Pulmonary artery endothelial cell (primary cell): ENCODE results near the gene ONECUT3. TPM values are rescaled to one million over a fixed set of nuclear protein-coding genes. Genes with fewer than 3 reads are reported as not detected.
"Not testable (repeated sequence)": the region's sequence is repeated elsewhere in the genome, so short reads cannot be mapped to it uniquely, and the experiment has no call there.

Experiments used
- DNase-seq: peaks from one replicate; pipeline ENCODE4 v3.0.0-alpha.2; 2011; ENCODE audit warnings: low read depth, low spot score
- total RNA-seq: library from RNA; depleted of rRNA; stranded (reverse); fragments of >200 nt; gene quantifications from 2 replicates; pipeline ENCODE4 v1.2.3, GENCODE V29; 2014

ONECUT3 gene
- total RNA-seq: not detected in 2 replicates

DNA sequence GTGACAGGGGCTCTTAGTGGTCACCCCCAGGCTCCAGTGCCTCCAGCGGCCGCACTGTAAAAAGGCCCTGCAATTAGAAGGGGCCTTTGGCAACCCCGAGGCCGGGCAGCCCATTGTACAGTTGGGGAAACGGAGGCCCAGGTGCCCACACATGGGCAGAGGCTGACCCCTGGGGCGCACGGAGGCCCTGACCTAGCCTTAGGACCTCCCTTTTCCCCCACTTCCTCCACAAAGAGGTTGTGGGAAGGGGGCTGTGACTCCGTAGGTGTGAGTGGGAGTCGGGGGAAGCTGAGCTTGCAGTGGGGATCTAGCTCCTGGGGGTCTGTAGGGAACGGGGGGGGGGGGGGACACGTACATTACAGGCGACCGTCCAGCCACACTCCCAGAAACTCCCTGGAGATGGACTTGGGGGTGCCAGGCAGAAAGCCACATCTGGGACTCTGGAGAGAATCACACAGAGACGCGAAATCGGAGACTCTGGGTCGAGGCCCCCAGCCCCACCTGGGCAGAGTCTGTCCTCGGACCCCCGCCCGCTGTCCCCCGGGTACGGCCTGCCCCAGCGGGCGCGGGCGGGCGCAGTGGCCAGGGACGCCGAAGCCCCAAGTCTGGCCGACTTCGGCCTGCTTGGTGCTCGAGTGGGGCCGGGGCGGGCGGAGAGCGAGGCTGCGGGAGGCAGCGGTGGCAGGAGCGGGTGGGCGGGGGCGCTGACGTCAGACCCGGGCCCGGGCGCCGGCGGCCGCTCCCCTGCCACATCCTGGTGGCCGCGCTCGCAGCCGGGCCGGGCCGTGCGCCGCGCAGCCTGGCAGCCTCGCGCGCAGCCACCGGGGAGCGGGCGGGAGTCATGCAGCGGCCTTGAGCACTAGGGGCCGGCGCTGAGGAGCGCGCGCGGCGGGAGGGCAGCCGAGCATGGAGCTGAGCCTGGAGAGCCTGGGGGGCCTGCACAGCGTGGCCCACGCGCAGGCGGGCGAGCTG is at the start of gene ONECUT3:
Gene ONECUT3, plus strand, starts transcription at position 750 of the 972 bp plus-strand sequence. Its CDS starts 157 bp downstream, at position 907.
- DNase-seq: no peak

GRCh38 chr19:1704339-1704738 is 49.0 kb upstream of the ONECUT3 start:
- no peak for DNase-seq

DNA sequence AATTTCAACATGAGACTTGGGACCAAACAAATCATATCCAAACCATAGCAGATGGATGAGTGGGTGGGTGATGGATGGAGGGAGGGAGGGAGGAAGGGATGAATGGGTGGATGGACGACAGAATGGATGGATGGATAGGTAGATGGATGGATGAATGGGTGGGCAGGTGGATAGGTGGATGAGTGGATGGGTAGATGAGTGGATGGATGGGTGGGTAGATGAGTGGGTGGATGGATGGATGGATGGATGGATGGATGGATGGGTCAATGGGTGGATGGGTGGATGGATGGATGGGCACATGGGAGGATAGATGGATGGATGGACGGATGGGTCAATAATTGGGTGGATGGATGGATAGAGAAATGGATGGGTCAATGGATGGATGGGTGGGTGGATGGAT is 47.9 kb upstream of the ONECUT3 start:
- DNase-seq: no peak

GRCh38 chr19:1706646-1707045 is 46.7 kb upstream of the ONECUT3 start:
- DNase-seq: not testable (repeated sequence)

DNA sequence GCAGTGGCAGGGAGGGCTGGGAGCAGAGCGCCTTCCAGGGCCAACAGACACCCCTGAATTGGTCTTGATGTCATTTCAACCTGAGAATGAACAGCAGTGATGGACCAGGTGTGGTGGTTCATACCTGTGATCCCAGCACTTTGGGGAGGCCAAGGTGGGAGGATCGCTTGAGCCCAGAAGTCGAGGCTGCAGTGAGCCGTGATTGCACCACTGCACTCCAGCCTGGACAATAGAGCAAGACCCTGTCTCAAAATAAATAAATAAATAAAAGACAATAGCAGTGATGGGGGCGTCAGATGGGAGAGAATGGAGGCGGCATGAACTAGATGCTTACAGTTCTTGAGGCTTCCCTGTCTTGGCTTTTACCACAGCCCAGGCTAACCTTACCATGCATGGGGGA is 46.1 kb upstream of the ONECUT3 start:
- DNase-seq: no peak

- no peak for DNase-seq
Measured at GRCh38 chr19:1713170-1713569, 40.1 kb upstream of the ONECUT3 start.

- no peak for DNase-seq
Measured at GRCh38 chr19:1715540-1715939, 37.8 kb upstream of the ONECUT3 start.

- no peak for DNase-seq
Measured at GRCh38 chr19:1717200-1717969, 35.9 kb upstream of the ONECUT3 start.

DNA sequence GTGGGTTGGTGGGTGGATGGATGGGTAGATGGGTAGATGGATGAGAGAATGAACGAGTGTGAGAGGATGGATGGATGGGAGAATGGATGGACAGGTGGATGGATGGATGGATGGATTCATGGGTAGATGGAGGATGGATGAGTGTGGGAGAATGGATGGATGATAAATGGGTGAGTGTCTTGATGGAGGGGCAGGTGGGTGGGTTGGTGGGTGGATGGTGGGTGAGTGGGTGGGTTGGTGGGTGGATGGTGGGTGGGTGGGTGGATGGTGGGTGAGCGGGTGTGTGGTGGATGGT is 35.4 kb upstream of the ONECUT3 start:
- no peak for DNase-seq

DNA sequence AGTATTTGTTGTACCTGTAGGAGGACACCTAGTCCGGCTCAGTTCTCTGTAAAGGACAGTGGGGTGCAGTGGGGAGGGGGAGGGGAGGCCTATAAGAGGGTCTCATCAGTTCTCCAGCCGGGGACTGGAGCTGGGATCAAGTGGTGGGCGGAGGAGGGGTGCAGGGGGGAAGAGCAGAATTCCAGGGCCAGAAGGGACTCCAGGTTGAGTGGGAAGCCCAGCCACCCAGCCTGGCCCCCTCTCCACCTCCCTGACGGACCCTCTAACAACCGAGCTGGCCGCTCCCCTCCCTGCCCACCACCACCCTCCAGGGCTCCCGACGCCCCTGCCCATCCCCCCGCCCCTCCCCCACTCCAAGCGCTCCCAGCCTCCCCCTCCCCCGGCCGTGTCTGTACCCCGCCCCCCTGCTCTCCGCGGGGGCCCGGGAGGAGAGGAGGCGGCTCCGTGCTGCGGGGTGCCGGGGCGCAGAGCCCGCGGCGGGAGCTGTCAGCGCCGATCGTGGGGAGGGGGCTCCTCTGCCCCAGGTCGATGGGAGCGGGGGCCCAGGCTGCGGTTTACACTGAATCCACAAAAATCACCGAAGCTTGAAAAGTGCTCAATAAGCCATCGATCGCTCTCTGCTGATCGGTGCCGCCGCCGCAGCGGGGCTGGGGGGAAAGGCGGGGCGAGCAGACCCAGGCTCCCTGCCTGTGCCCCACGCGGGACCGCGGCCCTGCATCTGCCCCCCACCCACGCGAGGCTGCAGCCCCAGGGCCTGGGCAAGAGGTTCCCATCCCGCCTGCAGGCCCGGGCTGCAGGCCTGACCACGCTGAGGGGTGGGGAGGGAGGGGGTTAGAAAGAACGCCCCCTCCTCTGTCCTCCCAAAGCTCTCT is 34.6 kb upstream of the ONECUT3 start:
- no peak for DNase-seq

DNA sequence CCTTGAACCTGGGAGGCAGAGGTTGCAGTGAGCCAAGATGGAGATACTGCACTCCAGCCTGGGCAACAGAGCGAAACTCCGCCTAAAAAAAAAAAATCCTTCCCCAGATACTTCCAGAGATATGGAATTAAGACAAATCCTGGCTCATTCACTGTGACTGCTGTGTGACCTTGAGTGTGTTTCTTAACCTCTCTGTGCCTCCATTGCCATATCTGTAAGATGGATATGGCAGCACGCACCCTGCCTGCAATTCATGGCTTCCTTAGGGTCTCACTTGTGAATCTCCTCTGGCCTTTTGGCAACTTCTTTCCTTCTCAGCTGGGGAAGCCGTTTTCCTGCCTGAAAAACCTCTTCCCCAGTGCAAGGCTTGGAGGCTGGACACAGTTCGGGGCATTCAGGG is 33.8 kb upstream of the ONECUT3 start:
- no peak for DNase-seq

DNA sequence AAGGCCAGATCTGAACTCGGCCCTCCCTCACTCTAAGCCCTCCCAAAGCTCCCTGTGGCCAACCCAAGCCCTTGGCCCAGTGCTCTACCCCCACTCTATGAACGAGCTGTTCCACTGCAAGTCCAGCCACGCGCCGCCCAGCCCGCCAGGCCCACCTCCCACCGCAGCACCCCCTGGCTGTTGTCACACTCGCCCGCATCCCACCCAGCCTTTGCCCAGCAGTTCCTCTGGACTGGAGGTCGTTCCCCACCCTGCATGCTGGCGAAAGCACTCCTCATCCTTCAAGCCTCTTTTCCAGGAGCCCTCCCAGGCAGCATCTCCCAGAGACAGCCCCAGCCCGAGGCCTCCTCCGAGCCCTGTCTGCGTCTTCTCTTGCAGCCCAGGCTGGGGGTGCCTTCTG is 33.1 kb upstream of the ONECUT3 start:
- no peak for DNase-seq

DNA sequence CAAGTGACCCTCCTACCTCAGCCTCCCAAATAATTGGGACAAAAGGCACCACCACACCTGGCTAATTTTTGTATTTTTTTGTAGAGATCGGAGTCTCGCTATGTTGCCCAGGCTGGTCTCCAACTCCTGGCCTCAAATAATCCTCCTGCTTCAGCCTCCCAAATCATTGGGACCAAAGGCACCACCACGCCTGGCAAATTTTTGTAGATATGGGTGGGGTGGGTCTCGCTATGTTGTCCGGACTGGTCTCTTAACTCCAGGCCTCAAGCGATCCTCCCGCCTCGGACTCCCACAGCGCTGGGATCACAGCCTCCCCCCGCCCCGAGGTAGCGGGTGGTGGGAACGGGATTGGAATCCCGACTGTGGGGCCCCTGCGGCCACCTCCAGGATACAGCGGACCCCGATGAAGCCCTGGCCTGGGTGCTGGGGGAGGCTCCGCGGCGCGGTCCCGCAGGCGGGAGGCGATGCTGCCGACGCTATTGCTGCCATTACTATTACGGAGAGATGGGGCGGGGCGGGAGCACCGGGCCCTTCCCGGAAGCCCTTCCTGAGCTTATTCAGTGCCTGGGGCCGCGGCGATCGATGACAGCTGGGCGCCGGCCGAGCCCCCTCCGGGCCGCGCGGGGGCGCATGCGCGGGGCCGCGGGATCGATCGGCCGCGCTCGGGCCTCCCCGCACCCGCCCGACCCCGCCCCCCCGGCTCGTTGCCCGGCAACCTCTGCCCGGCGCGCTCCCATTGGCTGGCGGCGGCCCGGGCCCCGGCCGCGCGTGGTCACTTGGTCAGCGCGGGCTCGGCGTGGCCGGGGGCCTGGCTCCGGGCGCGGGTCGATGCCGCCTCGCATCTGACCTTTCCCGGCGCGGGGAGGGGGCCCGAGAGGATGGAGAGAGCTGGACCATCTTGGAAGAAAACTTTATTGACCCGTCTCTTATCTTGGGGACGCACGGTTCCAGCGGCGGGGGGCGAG is 27.9 kb upstream of the ONECUT3 start:
- DNase-seq: no peak

GRCh38 chr19:1728816-1729567 is 24.3 kb upstream of the ONECUT3 start:
- no peak for DNase-seq

- no peak for DNase-seq
Measured at GRCh38 chr19:1729568-1729925, 23.8 kb upstream of the ONECUT3 start.

DNA sequence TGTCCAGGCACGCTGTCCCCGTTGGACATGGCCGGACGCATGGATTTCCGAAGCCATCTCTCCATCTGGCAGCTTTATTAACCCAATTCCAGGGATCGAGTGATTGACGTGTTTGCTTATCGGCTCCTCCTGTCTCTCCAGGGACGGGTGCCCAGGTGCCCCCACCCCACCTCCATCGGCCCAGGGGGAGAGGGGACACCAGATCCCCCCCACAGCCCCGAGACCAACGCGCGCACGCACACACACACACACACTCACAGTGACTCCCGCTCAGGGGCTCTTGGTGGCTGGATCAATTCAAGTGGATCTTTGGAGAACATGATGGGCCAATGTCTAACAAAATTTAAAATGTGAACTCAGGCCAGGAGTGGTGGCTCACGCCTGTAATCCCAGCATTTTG is 23.1 kb upstream of the ONECUT3 start:
- DNase-seq: no peak

- DNase-seq: no peak
Measured at GRCh38 chr19:1734321-1734966, 18.9 kb upstream of the ONECUT3 start.

- DNase-seq: no peak
Measured at GRCh38 chr19:1736280-1736679, 17.0 kb upstream of the ONECUT3 start.

GRCh38 chr19:1736927-1737326 is 16.4 kb upstream of the ONECUT3 start:
- DNase-seq: no peak
